GM13977 (cell line): ENCODE measurements around the gene PSMG4.

Source experiments
- DNase-seq: peaks from one replicate; pipeline ENCODE4 v3.0.0; 2012; ENCODE audit warnings: low spot score
- in situ Hi-C: fragments of 300-500 bp; cut with MboI; formaldehyde crosslinking; loops from one replicate; pipeline ENCODE4 v1.12.0; 2022; ENCODE audit warnings: low sequenced_read_pairs, low pct_unique_long_range_greater_than_20kb, mixed read lengths, inconsistent platforms; ENCODE audit not compliant: unreplicated experiment
- TF ChIP-seq, protein P1 (sequence below): IDR thresholded peaks from 2 replicates; pipeline ENCODE4 v1.5.1; 2012; ENCODE audit warnings: mild to moderate bottlenecking, control low read depth; ENCODE audit not compliant: insufficient read depth; ENCODE audit errors: extremely low read depth, missing control alignments

The PSMG4 gene

DNA sequence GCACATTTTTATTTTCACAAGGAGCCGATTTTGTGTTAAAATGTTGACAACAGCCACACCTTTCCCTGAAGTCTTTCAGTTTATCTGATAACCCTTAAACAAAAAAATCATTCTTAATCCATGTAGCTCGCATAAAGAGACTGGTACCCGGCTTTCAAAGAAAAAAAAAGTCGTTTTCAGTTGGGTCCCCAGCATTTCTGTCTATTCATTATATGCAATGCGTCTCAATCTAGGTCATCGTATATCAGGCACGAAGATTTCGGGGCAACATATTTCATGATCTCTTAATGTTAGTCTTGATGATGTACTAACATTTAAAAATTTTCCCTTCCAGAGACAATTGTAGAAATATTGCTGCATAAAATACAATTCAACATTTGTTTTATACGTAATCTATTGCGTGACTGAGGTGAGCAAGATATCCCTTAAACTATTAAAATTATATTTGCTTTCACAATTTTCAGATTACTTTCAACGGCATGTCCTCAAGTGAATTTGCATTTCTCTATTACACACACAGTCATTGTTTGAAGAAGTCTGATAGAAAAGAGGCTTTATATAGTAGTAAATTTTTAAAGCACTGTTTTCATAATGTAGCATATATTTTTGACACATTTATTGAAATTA, 28.4 kb upstream of the PSMG4 start:
- TF ChIP-seq, protein P1, sequence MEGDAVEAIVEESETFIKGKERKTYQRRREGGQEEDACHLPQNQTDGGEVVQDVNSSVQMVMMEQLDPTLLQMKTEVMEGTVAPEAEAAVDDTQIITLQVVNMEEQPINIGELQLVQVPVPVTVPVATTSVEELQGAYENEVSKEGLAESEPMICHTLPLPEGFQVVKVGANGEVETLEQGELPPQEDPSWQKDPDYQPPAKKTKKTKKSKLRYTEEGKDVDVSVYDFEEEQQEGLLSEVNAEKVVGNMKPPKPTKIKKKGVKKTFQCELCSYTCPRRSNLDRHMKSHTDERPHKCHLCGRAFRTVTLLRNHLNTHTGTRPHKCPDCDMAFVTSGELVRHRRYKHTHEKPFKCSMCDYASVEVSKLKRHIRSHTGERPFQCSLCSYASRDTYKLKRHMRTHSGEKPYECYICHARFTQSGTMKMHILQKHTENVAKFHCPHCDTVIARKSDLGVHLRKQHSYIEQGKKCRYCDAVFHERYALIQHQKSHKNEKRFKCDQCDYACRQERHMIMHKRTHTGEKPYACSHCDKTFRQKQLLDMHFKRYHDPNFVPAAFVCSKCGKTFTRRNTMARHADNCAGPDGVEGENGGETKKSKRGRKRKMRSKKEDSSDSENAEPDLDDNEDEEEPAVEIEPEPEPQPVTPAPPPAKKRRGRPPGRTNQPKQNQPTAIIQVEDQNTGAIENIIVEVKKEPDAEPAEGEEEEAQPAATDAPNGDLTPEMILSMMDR, result no peak
- in situ Hi-C loops, result no loop called here
- DNase-seq, result no peak

DNA sequence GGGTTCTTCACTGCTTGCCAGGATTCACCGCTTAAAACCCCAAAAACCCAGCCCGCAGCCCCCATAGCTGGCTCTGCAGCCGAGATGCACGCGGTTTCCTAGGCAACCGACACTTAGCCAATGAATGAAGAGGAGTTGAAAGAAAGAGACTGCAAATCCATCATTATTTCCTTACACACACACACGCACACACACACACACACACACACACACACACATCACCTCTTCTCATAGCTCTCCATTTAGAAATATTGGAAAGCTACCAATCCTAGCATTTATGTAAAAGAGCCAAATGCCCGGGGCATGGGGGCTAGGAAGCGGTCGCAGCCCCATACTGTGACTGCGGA, 27.9 kb upstream of the PSMG4 start:
- peak; percentile 53 for DNase-seq
- TF ChIP-seq, protein P1, result no peak
- in situ Hi-C loops, result no loop called here

DNA sequence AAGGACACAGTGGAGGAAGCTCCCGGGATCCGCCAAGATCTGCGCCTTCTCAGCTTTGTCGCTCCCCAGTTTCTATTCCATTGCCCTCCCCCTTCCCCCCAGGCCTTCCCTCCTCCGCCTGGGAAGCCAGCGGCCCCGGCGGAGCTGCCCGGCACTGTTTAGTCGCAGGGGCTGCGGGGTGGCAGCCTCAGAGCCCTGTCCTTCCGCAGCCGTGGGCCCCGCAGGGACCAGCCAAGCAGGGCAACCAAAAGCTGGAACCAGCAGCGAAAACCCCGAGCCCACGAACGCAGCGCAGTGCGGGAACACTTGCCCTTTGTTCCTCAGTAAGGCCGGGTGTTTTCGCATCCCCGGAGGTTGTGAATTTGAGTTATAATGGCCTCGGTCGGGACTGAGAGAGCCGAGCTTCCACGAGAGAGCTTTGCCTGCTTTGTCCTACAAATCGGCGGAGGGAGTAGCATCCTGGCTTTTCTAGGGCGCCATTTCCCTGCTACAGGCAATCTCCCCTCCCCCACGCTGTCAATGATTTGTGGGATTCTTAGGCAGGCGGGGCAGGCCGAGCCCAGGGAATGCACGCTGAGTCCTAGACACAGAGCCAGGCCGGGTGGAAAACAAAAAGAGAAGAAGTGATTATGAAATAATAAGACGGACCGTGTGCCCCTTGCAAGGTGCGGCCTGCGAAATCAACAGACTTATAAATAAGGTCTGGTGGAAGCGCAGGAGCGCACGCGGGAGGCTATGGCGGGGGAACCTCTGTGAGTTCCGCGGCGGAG, 27.3 kb upstream of the PSMG4 start:
- in situ Hi-C loops, result no loop called here
- no peak for DNase-seq
- TF ChIP-seq, protein P1, result no peak

DNA sequence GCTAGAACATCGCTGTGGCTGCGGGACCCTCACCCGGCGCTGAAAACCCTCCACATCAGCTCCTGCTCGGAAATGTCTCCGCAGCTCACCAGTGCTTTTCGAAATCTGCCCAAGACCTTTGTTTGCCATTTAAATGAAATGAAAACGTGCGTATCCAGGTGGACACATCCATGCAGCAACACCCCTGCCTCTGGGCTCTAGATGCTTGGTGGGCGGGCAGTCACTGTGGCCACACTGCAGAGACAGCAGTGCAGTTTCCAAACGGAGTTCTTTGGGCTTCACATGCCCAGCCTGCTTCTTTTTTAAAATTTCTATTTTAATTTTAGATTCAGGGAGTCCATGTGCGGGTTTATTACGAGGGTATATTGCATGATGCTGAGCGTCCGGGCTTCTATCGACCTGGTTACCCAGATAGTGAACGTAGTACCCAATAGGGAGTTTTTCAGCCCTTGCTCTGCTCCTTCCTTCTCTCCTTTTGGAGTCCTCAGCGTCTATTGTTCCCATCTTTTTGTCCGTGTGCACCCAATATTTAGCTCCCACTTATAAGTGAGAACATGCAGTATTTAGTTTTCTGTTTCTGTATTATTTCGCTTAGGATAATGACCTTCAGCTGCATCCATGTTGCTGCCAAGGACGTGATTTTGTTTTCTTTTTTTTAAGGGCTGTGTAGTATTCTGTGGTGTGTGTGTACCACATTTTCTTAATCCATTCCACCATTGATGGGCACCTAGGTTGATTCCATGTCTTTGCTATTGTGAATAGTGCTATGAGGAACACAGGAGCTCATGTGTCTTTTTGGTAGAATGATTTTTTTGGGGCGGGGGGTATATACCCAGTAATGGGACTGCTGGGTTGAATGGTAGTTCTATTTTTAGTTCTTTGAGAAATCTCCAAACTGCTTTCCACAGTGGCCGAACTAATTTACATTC, 26.5 kb upstream of the PSMG4 start:
- TF ChIP-seq, protein P1, result no peak
- in situ Hi-C loops, result no loop called here
- DNase-seq, result no peak

DNA sequence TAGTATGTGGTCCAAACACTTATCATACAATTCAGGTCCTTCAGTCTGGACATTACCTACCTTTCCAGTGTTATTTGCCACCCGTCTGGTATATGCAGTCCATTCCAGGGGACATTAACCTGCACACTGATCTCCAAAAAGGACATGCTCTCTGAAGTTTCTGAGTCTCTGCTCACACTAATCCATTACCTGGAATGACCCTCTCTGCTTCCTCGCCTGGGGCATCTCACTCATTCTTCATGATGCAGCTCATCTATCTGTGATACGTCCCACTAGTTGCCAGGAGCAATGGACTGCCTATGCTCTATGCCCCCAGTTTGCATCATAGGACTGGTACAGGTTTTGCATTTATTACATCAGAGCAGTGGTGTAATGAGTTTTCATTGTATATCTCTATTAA, 25.4 kb upstream of the PSMG4 start:
- no peak for DNase-seq
- in situ Hi-C loops, result no loop called here
- TF ChIP-seq, protein P1, result no peak

DNA sequence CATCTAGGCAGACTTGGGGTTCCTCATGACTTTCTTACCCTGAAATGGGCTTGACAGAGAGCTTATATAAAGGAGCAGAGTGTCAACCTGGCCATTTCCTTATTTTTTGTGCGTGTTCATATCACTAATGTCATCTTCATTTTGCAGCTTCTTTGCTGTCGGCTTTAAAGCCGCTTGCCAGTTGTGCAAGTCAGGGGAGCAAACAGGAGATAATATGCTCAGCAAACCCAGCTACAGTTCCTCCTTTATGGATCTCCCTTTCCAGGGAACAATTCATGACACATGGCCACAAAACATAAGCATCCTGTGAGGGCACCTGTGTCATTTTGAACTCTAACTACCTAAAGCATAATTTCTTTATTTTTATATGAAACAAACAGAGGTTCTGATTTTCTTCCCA, 24.8 kb upstream of the PSMG4 start:
- DNase-seq, result no peak
- TF ChIP-seq, protein P1, result no peak
- in situ Hi-C loops, result no loop called here
